Measurements from ENCODE around the gene TBK1. TPM values are rescaled to one million over a fixed set of nuclear protein-coding genes. Genes with fewer than 3 reads are reported as not detected.

The TBK1 gene
- total and polyA plus RNA-seq, 2 of the 13 experiments (the other 11 are each of a cell fraction or from before 2014, with no cell fraction given): 10.3 to 25.2 TPM

GRCh38 chr12:64451687-64452558 is at the start of gene TBK1 (continued):
- TF ChIP-seq ZBTB4 (CRISPR knock-in tag; IDR thresholded peaks at IDR 0.05; ENCODE audit: borderline replicate concordance) (no peak), JUNB (CRISPR knock-in tag; IDR thresholded peaks at IDR 0.05; ENCODE audit: borderline replicate concordance) (no peak), ZKSCAN5 (CRISPR knock-in tag; IDR thresholded peaks at IDR 0.05) (no peak), MXD3 (CRISPR knock-in tag; IDR thresholded peaks at IDR 0.05) (peak; percentile 65), ZNF589 (CRISPR knock-in tag; conservative IDR thresholded peaks at IDR 0.05) (0 out of 2 replicates have a peak, but pooled peaks have one; percentile 39), DNMT3B (CRISPR knock-in tag; conservative IDR thresholded peaks at IDR 0.05) (no peak), POGZ (CRISPR knock-in tag; IDR thresholded peaks at IDR 0.05) (peak; percentile 58), GATAD2A (CRISPR knock-in tag; IDR thresholded peaks at IDR 0.05) (0 out of 2 replicates have a peak, but pooled peaks have one; percentile 42), PHF5A (CRISPR knock-in tag; IDR thresholded peaks at IDR 0.05; ENCODE audit: low read depth, unreplicated experiment) (no peak), ZNF451 (CRISPR knock-in tag; IDR thresholded peaks at IDR 0.05) (peak; percentile 66), ZNF484 (CRISPR knock-in tag; IDR thresholded peaks at IDR 0.05; ENCODE audit: borderline replicate concordance, low read depth) (no peak), ZNF281 (CRISPR knock-in tag; IDR thresholded peaks at IDR 0.05; ENCODE audit: borderline replicate concordance) (peak; percentile 24; the same call in 1 of the 2 replicates), ZSCAN21 (CRISPR knock-in tag; IDR thresholded peaks at IDR 0.05; ENCODE audit: borderline replicate concordance) (peak; percentile 83; the same call in 1 of the 2 replicates), CSRNP1 (CRISPR knock-in tag; IDR thresholded peaks at IDR 0.05) (peak; percentile 84; the same call in 1 of the 2 replicates), FIP1L1 (IDR thresholded peaks at IDR 0.05; ENCODE audit: borderline replicate concordance, insufficient read depth, low read depth, low read length) (no peak), ZNF496 (CRISPR knock-in tag; IDR thresholded peaks at IDR 0.05; ENCODE audit: insufficient replicate concordance) (no peak), GZF1 (CRISPR knock-in tag; IDR thresholded peaks at IDR 0.05) (no peak), ZNF337 (CRISPR knock-in tag; IDR thresholded peaks at IDR 0.05; ENCODE audit: borderline replicate concordance, low read depth) (0 out of 2 replicates have a peak, but pooled peaks have one; percentile 38)
